NT2/D1 (cell line): Measurements from ENCODE around the gene SRGAP1.

Experiments
- YY1 ChIP-seq: IDR thresholded peaks from 2 replicates; pipeline ENCODE4 v1.6.1; 2011; ENCODE audit not compliant: insufficient read length, insufficient read depth
- ZNF274 ChIP-seq: IDR thresholded peaks from 2 replicates; pipeline ENCODE4 v1.6.1; 2011; ENCODE audit warnings: mild to moderate bottlenecking, low read depth, low read length

GRCh38 chr12:63944034-63944579 lies 99.6 kb downstream of the SRGAP1 start:
- no peak for TF ChIP-seq YY1
- TF ChIP-seq ZNF274 = no peak
